Activated CD8-positive, alpha-beta memory T cell treated with anti-CD3 and anti-CD28 coated beads for 36 hours (primary cell): ENCODE measurements around the gene LONRF2. TPM values are rescaled to one million over a fixed set of nuclear protein-coding genes. Genes with fewer than 3 reads are reported as not detected.
"Not testable (repeated sequence)": the region's sequence is repeated elsewhere in the genome, so short reads cannot be mapped to it uniquely, and the experiment has no call there.

Experiments used
- CTCF ChIA-PET: fragments of 350-600 bp; sonication (Branson Sonifier 250); formaldehyde crosslinking; loops from one replicate; lab custom pipeline; 2021; ENCODE audit warnings: antibody characterized with exemption; lab: Charles Lee
- POLR2A ChIA-PET: fragments of 350-600 bp; sonication (Branson Sonifier 250); formaldehyde crosslinking; loops from one replicate; lab custom pipeline; 2021; ENCODE audit warnings: antibody characterized with exemption; lab: Charles Lee
- total RNA-seq, 2 experiments: library from RNA; stranded (reverse); gene quantifications; one replicate each; pipeline ENCODE4 v1.2.3, GENCODE V29; 2021

Gene LONRF2
- under 1 TPM; 0.08 TPM for total RNA-seq

- ChIA-PET CTCF (no interaction called here), POLR2A (no interaction called here)
Measured at GRCh38 chr2:100321866-100322820, at the start of gene LONRF2. Gene LONRF2, minus strand, starts transcription at chr2:100322501. Its CDS starts 408 bp downstream, at chr2:100322093.

GRCh38 chr2:100367163-100367562 lies 44.9 kb upstream of the LONRF2 start:
- ChIA-PET CTCF (no interaction called here), POLR2A (no interaction called here)

GRCh38 chr2:100365434-100365833 lies 43.1 kb upstream of the LONRF2 start:
- POLR2A ChIA-PET: no interaction called here
- CTCF ChIA-PET: no interaction called here

GRCh38 chr2:100362269-100362668 lies 40.0 kb upstream of the LONRF2 start:
- POLR2A ChIA-PET, CTCF ChIA-PET: not testable (repeated sequence)

- ChIA-PET CTCF (no interaction called here), POLR2A (no interaction called here)
Measured at GRCh38 chr2:100359576-100359975, 37.3 kb upstream of the LONRF2 start.

GRCh38 chr2:100358554-100358953 lies 36.3 kb upstream of the LONRF2 start:
- POLR2A ChIA-PET: no interaction called here
- CTCF ChIA-PET: no interaction called here

- POLR2A ChIA-PET: no interaction called here
- CTCF ChIA-PET: no interaction called here
Measured at GRCh38 chr2:100352521-100352920, 30.2 kb upstream of the LONRF2 start.

GRCh38 chr2:100350661-100351185 lies 28.4 kb upstream of the LONRF2 start:
- ChIA-PET CTCF (no interaction called here), POLR2A (no interaction called here)

GRCh38 chr2:100345144-100345543 lies 22.8 kb upstream of the LONRF2 start:
- POLR2A ChIA-PET: not testable (repeated sequence)

GRCh38 chr2:100344433-100344832 lies 22.1 kb upstream of the LONRF2 start:
- CTCF ChIA-PET: no interaction called here
- POLR2A ChIA-PET: no interaction called here

More at GRCh38 chr2:100345144-100345543, 22.8 kb upstream of the LONRF2 start:
- CTCF ChIA-PET: not testable (repeated sequence)

GRCh38 chr2:100342466-100342865 lies 20.2 kb upstream of the LONRF2 start:
- POLR2A ChIA-PET: not testable (repeated sequence)

GRCh38 chr2:100339823-100340222 lies 17.5 kb upstream of the LONRF2 start:
- POLR2A ChIA-PET: no interaction called here
- CTCF ChIA-PET: no interaction called here

More at GRCh38 chr2:100342466-100342865, 20.2 kb upstream of the LONRF2 start:
- CTCF ChIA-PET: not testable (repeated sequence)

GRCh38 chr2:100334929-100335328 lies 12.6 kb upstream of the LONRF2 start:
- CTCF ChIA-PET: no interaction called here

GRCh38 chr2:100327742-100328141 lies 5.4 kb upstream of the LONRF2 start:
- ChIA-PET POLR2A (no interaction called here), CTCF (no interaction called here)

More at GRCh38 chr2:100334929-100335328, 12.6 kb upstream of the LONRF2 start:
- POLR2A ChIA-PET: no interaction called here

GRCh38 chr2:100321179-100321865 lies 979 bp downstream of the LONRF2 start:
- ChIA-PET POLR2A (no interaction called here), CTCF (no interaction called here)

- ChIA-PET CTCF (no interaction called here), POLR2A (no interaction called here)
Measured at GRCh38 chr2:100320547-100321178, 1.6 kb downstream of the LONRF2 start.

- ChIA-PET POLR2A (no interaction called here), CTCF (no interaction called here)
Measured at GRCh38 chr2:100317634-100318033, 4.7 kb downstream of the LONRF2 start.

GRCh38 chr2:100309973-100310719 lies 12.2 kb downstream of the LONRF2 start:
- ChIA-PET CTCF (no interaction called here), POLR2A (no interaction called here)

- CTCF ChIA-PET: no interaction called here
- POLR2A ChIA-PET: no interaction called here
Measured at GRCh38 chr2:100309311-100309710, 13.0 kb downstream of the LONRF2 start.
